HG03565 (cell line): ENCODE data around the gene IGSF6.
"Not testable (repeated sequence)": the region's sequence is repeated elsewhere in the genome, so short reads cannot be mapped to it uniquely, and the experiment has no call there.

ENCODE experiments used
- ATAC-seq: cut with Tn5 transposase; IDR thresholded peaks from one replicate; pipeline ENCODE4 v1.9.1; 2021; ENCODE audit warnings: mild to moderate bottlenecking, moderate library complexity; ENCODE audit not compliant: unreplicated experiment

IGSF6 gene

DNA sequence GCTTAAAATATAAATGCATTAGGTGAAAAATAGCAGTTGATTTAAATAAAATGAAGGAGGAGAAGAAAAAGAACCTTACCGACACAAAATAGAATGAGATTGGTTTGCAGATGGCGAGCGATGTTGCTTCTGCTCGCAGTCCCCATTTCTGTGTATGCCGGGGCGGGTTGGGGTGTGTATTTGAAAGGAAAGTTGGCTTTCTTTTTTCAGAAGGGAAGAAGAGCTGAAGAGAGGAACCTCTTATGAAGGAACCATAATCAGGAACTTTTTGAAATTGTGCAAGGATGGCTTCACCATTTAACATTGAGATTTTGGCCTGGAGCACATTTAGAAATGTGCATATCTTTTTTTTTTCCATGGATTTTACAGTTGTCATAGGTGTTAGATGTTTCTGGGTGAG, at the start of gene IGSF6:
Gene IGSF6 (minus strand): TSS at position 156 of the 400 bp plus-strand sequence. CDS start 10 bp downstream, at position 146.
- no peak for ATAC-seq

GRCh38 chr16:21701271-21701670, 48.9 kb upstream of the IGSF6 start:
- no peak for ATAC-seq

DNA sequence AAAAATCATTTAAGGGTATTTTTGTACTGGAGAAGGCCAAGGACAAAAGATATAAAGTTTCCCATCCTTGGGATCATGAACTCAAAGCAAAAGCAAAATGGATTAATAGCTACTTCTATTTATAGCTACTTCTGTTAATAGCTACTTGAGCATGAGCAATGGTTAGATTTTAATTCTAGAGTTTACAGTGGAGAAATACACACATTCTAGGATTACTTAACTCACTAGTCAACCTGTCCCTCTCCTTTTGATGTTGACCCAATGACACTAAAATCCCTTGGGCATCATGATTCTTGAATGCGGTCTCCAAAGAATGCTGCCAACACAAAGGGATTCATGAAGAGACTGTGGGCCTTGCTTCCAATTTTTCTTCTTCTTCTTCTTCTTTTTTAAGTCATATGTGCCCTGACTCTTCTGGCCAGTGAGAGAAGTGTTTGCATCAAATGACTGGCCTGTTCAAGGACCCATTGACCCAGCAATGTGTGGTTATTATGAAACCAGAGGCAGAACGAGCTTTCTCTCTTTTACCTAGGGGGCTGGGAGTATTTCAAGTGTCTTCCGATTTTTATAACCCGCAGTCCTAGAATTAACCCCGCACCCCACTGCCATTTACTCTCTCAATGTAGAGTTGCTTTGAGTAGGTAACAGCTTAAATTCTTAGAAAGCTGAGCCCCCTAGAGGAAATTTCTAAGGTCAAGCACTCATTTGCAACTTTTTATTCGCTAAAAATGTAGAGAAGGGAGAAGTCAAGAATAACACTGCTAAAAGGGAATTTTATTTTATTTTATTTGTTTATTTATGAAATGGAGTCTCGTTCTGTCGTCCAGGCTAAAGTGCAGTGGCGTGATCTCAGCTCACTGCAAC, 46.0 kb upstream of the IGSF6 start:
- ATAC-seq = no peak

- no peak for ATAC-seq
Observed at GRCh38 chr16:21697032-21697431, 44.6 kb upstream of the IGSF6 start.

- ATAC-seq = no peak
Observed at GRCh38 chr16:21694609-21695008, 42.2 kb upstream of the IGSF6 start.

- not testable (repeated sequence) for ATAC-seq
Observed at GRCh38 chr16:21690967-21691366, 38.6 kb upstream of the IGSF6 start.

DNA sequence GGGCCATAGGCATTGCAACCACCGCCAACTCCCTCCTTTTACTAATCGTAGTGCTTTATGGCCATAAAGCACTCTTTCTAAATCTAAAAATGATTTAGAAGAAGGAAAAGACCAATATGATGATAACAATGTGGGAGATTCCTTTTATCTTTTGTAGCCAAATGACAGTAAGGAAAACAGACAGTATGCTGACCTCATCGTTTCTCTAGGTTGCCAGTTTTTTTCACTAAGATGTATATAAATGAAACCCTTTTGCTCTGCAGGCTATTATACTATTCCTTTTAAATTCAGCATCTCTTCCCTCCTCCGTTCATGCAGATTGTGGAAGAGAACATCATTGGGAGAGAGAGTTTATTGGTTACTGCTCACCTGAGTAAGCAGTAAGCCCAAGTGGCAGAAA, 36.7 kb upstream of the IGSF6 start:
- no peak for ATAC-seq

- ATAC-seq = no peak
Observed at GRCh38 chr16:21685034-21685455, 32.6 kb upstream of the IGSF6 start.

GRCh38 chr16:21684199-21684598, 31.8 kb upstream of the IGSF6 start:
- ATAC-seq = no peak

- ATAC-seq = no peak
Observed at GRCh38 chr16:21683184-21683583, 30.8 kb upstream of the IGSF6 start.

DNA sequence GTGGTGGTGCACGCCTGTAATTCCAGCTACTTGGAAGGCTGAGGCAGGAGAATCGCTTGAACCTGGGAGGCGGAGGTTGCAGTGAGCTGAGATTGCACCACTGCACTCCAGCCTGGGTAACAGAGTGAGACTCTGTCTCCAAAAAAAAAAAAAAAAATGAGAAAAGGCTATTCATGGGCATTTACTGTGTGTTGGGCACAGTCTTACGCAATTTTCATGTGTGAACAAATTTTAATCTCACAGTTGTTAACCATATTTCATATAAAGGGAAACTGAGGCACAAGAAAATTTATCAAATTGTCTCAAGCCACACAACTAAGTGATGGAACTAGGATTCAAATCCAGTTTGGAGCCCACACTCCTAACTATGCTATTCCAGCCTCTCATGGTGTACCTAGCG, 28.3 kb upstream of the IGSF6 start:
- not testable (repeated sequence) for ATAC-seq

GRCh38 chr16:21674456-21674855, 22.0 kb upstream of the IGSF6 start:
- not testable (repeated sequence) for ATAC-seq

DNA sequence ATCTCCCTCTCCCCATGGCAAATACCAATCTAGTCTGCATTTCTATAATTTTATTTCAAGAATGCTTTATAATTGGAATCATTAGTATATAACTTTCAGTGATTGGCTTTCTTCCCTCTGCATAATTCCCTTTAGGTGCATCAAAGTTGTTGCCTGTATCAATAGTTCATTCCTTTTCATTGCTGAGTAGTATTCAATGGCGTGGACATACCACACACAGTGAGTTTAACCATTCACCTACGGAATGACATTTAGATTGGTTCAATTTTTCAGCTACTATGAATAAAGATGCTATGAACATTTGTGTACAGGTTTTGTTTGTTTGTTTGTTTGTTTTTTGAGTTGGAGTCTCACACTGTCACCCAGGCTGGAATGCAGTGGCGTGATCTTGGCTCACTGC, 21.1 kb upstream of the IGSF6 start:
- no peak for ATAC-seq

DNA sequence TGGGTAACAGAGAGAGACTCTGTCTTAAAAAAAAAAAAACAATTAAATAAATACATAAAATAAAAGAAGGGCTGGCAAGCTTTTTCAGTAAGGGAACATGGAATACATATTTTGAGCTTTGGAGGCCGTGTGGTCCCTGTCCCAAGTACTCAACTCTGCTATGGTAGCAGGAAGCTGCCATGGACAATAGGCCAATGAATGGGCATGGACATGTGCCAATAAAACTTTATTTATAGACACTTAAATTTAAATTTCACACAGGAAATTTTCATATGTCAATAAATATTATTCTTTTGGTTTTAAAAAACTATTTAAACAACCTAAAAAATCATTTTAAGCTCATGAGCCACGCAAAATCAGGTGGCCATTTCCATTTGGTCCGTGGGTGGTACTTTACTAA, 15.2 kb upstream of the IGSF6 start:
- no peak for ATAC-seq

DNA sequence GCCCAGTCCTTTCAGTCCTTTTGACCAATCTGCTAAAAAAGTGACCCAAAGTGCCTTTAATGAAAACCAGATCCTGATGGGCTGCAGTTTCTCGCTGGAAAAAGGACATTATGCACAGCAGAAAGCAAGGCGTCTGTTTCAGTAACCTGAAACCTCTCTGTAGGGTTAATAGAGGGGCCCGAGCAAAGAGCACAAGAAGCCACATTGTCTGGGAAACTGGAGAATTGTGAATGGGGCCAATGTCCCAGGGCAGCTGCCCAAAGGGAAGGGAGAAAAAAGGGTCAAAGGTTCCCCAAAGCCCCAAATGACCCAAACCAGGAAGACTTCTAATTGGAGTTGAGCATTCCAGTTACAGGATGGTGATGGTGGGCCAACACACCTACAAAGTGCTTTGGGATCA, 14.4 kb upstream of the IGSF6 start:
- no peak for ATAC-seq

DNA sequence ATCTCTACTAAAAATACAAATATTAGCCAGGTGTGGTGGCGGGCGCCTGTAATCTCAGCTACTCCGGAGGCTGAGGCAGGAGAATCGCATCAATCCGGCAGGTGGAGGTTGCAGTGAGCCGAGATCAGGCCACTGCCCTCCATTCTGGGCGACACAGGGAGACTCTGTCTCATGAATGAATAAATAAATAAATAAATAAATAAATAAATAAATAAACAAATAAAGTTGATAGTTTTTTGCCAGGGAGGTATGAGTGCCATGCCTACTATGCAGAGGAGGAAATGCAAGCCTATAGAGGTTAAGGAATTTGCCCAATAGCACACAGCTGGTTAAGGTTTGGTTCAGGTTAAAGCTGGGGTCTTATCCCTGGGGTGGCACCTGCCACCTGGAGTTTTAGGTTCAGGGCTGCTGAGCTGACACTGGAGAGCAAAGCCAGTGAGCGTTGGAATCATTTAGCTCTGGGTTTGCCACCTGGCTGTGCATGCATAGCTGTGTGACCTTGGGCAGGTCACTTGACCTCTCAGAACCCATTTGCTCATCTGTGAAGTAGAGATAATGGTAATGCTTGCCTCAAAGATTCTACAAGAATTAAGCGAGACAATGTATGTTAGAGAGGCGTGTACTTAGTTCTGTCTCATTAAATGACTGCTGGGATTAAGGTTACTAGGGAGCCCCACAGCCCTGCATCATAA, 12.5 kb upstream of the IGSF6 start:
- ATAC-seq = no peak

DNA sequence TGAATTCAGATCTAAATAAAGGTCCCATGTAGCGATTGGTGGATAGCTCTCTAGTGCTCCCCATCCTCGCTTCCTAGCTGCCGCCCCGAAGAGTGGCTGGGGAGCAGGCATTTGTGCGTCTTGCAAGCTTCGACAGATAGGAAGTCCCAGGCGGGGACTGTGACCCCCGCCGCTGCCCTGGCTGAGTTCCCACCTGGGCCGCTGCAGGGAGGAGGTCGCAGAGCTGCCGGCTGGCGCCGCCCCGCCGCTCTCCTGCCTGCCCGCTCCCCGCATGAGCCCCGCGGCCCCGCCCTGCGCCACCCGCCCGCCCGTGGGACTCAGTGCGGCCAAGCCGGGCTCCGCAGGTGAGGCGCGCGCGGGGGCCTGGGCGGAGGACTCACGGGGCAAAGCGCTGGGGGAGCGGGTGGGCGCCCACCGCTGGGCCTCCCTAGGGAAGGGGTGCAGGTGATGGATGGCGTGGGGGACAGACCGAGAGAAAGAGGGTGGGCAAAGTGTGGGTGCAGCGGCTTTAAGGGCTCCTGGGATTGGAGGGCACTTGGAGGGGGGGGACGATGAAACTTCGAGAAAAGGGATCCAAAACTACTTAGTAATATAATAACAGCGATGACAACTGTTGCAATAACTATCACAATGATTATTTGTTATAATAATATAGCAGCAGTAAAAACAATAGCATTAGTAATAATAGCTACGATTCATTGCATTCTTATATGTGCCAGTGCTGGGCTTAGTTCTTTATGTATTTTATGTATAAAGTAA, 11.7 kb upstream of the IGSF6 start, which contains the start of gene OTOA:
Gene OTOA (plus strand): TSS at position 80 of the 759 bp plus-strand sequence. CDS start 14,547 bp downstream, outside the sequence.
- ATAC-seq = no peak

DNA sequence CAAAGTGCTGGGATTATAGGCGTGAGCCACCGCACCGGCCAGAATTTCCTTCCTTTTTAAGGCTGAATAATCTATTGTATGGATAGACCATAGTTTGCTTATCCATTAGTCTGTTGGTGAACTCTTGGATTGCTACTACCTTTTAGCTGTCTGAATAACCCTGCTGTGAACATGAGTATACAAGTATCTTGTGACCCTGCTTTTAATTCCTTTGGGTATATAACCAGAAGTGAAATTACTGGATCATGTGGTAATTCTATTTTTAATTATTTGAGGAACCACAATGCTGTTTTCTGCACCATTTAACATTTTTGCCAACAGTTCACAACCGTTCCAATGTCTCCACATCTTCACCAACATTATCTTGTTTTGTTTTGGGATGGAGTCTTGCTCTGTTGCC, 6.7 kb upstream of the IGSF6 start:
- no peak for ATAC-seq

DNA sequence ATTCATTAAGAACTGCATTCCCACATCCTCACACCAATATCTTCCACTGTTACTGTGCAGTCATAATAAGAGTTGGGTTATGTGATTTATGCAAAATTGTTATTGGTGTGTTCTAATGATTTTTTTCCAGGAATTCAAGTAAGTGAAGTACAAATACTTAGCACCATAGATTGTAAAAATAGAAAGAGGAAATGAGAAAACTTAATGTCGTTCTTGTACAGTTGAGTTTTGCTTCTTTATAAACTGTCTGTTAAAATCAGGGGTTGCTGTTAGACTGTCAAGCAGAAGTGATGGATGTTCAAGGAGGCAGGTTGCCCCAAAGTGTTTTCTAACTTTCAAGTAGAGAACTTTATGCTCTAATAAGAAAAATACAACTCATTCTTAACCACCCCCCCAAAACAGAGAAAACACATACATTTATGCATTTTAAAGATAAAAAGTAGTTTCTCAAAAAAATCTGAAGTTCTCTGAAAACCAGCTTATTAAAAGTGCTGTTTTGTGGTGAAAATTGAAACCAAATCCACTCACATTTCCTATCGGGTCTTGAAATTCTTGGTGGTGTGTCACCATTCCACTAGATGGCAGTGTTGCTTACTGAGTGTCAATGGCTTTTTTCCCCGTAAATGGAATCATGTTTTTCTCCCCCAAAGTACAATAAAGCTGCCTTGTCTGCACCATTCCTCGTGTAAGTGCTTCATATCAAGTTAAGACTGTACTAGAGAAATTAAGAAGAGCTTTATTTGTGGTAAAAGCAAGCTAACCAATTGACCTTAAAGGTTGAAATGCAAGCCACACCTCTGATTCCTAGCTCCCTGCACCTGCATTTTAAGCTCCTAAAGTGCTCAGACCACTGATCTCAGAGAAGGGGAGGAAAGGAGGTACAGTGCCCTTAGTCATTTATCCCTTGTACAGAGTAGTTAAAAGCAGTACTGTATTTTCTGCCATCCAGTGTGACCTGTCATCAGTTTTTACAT, 4.7 kb upstream of the IGSF6 start:
- no peak for ATAC-seq

- ATAC-seq = no peak
Observed at GRCh38 chr16:21654881-21655280, 2.5 kb upstream of the IGSF6 start.
